A549 (cell line): ENCODE measurements around the gene VPS37B.

Experiments
- CEBPB ChIP-seq, 2 experiments: fragments of >200 bp in 1 of 2; sonication (Bioruptor Twin) in 1 of 2; formaldehyde crosslinking in 1 of 2; IDR thresholded peaks; 2 replicates each; pipeline ENCODE4 v1.6.1; 2012 to 2016
- CHD4 ChIP-seq: fragments of 200-600 bp; sonication (generic); IDR thresholded peaks from 2 replicates; pipeline ENCODE4 v1.6.1; 2016; ENCODE audit warnings: antibody characterized with exemption, mild to moderate bottlenecking, borderline replicate concordance
- CTCF ChIP-seq: fragments of >200 bp; sonication (Bioruptor Twin); formaldehyde crosslinking; IDR thresholded peaks from 3 replicates; pipeline ENCODE4 v1.5.1; 2016
- EP300 ChIP-seq, 2 experiments: fragments of >200 bp; sonication (Bioruptor Twin); formaldehyde crosslinking; IDR thresholded peaks; 2 replicates in 1 of 2; 3 replicates in 1 of 2; pipeline ENCODE4 v1.6.1; 2016 to 2017
- RAD21 ChIP-seq, 2 experiments: fragments of >200 bp in 1 of 2; sonication (Bioruptor Twin) in 1 of 2; formaldehyde crosslinking in 1 of 2; IDR thresholded peaks in 1 of 2; conservative IDR thresholded peaks in 1 of 2; 2 replicates in 1 of 2; 3 replicates in 1 of 2; pipeline ENCODE4 v1.6.1; 2012 to 2018; ENCODE audit warnings: inconsistent platforms in 1 of 2
- USF2 ChIP-seq: fragments of 450-650 bp; IDR thresholded peaks from 2 replicates; pipeline ENCODE4 v1.6.1; 2014; ENCODE audit warnings: antibody characterized with exemption

- no peak for TF ChIP-seq USF2
- TF ChIP-seq RAD21 (conservative IDR thresholded peaks at IDR 0.05 in 1 of 2, IDR thresholded peaks at IDR 0.05 in 1 of 2) = no peak
- TF ChIP-seq CHD4 = no peak
- no peak for TF ChIP-seq CTCF
- no peak for TF ChIP-seq CEBPB (IDR thresholded peaks at IDR 0.05)
- no peak for TF ChIP-seq EP300 (IDR thresholded peaks at IDR 0.05)
Measured at GRCh38 chr12:122850695-122851350, 45.1 kb downstream of the VPS37B start.
